Osteoblast (primary cell): Measurements from ENCODE around the gene MYOD1. TPM values are rescaled to one million over a fixed set of nuclear protein-coding genes. Genes with fewer than 3 reads are reported as not detected.

Source experiments
- DNase-seq: peaks from one replicate; pipeline ENCODE4 v3.0.0; 2011; ENCODE audit warnings: low spot score, mixed read lengths; ENCODE audit not compliant: insufficient read length; ENCODE audit errors: missing footprints
- H2AFZ ChIP-seq: 2 replicates; pipeline ENCODE4 v1.6.0; 2011; ENCODE audit warnings: mild to moderate bottlenecking, low read length
- H3K27ac ChIP-seq: 2 replicates; pipeline ENCODE4 v1.5.1; 2011; ENCODE audit warnings: mild to moderate bottlenecking, low read depth, low read length, moderate library complexity
- H3K27me3 ChIP-seq: 2 replicates; pipeline ENCODE4 v1.6.0; 2012; ENCODE audit warnings: mild to moderate bottlenecking, control low read depth, inconsistent platforms, low read length, moderate library complexity; ENCODE audit not compliant: insufficient read depth
- H3K36me3 ChIP-seq: 2 replicates; pipeline ENCODE4 v1.5.1; 2011; ENCODE audit warnings: mild to moderate bottlenecking, low read length, control low read depth, moderate library complexity; ENCODE audit not compliant: insufficient read depth
- H3K4me1 ChIP-seq: 2 replicates; pipeline ENCODE4 v1.5.1; 2011; ENCODE audit warnings: mild to moderate bottlenecking, low read length, control low read depth, moderate library complexity; ENCODE audit not compliant: insufficient read depth
- H3K4me2 ChIP-seq: 2 replicates; pipeline ENCODE4 v1.6.0; 2011; ENCODE audit warnings: mild to moderate bottlenecking, low read length; ENCODE audit not compliant: insufficient read depth
- H3K4me3 ChIP-seq: fragments of 200-600 bp; sonication (generic); 3 replicates; pipeline ENCODE4 v1.5.1; 2012; ENCODE audit warnings: mild to moderate bottlenecking, low read length, inconsistent platforms; ENCODE audit not compliant: insufficient read depth
- H3K79me2 ChIP-seq: 2 replicates; pipeline ENCODE4 v1.6.0; 2012; ENCODE audit warnings: mild to moderate bottlenecking, low read length, control low read depth, inconsistent platforms; ENCODE audit not compliant: insufficient read depth
- H3K9me3 ChIP-seq: 2 replicates; pipeline ENCODE4 v1.5.1; 2011; ENCODE audit warnings: low read depth, low read length, control low read depth
- H4K20me1 ChIP-seq: 2 replicates; pipeline ENCODE4 v1.6.0; 2012; ENCODE audit warnings: mild to moderate bottlenecking, low read length, control low read depth; ENCODE audit not compliant: insufficient read depth
- total RNA-seq: library from RNA; depleted of rRNA; stranded (reverse); fragments of >200 nt; gene quantifications from 2 replicates; pipeline ENCODE4 v1.2.3, GENCODE V29; 2012
- TF ChIP-seq, protein P1 (sequence below): IDR thresholded peaks from 2 replicates; pipeline ENCODE4 v1.5.1; 2011; ENCODE audit warnings: mild to moderate bottlenecking, low read depth, low read length, moderate library complexity; ENCODE audit errors: extremely low read depth

The MYOD1 gene
- not detected in 2 replicates for total RNA-seq

DNA sequence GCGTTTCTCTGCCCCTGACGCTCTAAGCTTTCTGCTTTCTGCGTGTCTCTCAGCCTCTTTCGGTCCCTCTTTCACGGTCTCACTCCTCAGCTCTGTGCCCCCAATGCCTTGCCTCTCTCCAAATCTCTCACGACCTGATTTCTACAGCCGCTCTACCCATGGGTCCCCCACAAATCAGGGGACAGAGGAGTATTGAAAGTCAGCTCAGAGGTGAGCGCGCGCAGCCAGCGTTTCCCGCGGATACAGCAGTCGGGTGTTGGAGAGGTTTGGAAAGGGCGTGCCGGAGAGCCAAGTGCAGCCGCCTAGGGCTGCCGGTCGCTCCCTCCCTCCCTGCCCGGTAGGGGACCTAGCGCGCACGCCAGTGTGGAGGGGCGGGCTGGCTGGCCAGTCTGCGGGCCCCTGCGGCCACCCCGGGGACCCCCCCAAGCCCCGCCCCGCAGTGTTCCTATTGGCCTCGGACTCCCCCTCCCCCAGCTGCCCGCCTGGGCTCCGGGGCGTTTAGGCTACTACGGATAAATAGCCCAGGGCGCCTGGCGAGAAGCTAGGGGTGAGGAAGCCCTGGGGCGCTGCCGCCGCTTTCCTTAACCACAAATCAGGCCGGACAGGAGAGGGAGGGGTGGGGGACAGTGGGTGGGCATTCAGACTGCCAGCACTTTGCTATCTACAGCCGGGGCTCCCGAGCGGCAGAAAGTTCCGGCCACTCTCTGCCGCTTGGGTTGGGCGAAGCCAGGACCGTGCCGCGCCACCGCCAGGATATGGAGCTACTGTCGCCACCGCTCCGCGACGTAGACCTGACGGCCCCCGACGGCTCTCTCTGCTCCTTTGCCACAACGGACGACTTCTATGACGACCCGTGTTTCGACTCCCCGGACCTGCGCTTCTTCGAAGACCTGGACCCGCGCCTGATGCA, at the start of gene MYOD1:
Gene MYOD1, plus strand, starts transcription at position 544 of the 910 bp plus-strand sequence. Its CDS starts 212 bp downstream, at position 756.
- TF ChIP-seq, protein P1, sequence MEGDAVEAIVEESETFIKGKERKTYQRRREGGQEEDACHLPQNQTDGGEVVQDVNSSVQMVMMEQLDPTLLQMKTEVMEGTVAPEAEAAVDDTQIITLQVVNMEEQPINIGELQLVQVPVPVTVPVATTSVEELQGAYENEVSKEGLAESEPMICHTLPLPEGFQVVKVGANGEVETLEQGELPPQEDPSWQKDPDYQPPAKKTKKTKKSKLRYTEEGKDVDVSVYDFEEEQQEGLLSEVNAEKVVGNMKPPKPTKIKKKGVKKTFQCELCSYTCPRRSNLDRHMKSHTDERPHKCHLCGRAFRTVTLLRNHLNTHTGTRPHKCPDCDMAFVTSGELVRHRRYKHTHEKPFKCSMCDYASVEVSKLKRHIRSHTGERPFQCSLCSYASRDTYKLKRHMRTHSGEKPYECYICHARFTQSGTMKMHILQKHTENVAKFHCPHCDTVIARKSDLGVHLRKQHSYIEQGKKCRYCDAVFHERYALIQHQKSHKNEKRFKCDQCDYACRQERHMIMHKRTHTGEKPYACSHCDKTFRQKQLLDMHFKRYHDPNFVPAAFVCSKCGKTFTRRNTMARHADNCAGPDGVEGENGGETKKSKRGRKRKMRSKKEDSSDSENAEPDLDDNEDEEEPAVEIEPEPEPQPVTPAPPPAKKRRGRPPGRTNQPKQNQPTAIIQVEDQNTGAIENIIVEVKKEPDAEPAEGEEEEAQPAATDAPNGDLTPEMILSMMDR, result no peak
- no peaks in the 10 kb centered on the region for H3K36me3 ChIP-seq
- no peaks in the 10 kb centered on the region for H3K9me3 ChIP-seq
- no peak within 1 kb of the TSS for H3K4me2 ChIP-seq
- H3K27ac ChIP-seq, result no peak within 1 kb of the TSS
- H3K79me2 ChIP-seq, result no peaks in the 10 kb centered on the region
- peak; percentile 83 for DNase-seq
- H4K20me1 ChIP-seq, result no peaks in the 10 kb centered on the region
- H2AFZ ChIP-seq, result no peak within 1 kb of the TSS
- H3K4me3 ChIP-seq, result no peak within 1 kb of the TSS
- peaks cover 94% of the 10 kb centered on the region for H3K27me3 ChIP-seq
- H3K4me1 ChIP-seq, result no peaks in the 10 kb centered on the region

GRCh38 chr11:17672469-17672868, 46.9 kb upstream of the MYOD1 start:
- H3K4me1 ChIP-seq, result peaks cover 10% of the 10 kb centered on the region
- TF ChIP-seq, protein P1, result no peak
- DNase-seq, result no peak
- H3K27me3 ChIP-seq, result peaks cover 21% of the 10 kb centered on the region
- H3K4me3 ChIP-seq, result no peak overlapping the region
- no peak overlapping the region for H2AFZ ChIP-seq
- H3K27ac ChIP-seq, result no peak overlapping the region
- H3K4me2 ChIP-seq, result no peak overlapping the region
- H3K36me3 ChIP-seq, result no peaks in the 10 kb centered on the region
- H3K9me3 ChIP-seq, result no peaks in the 10 kb centered on the region
- no peaks in the 10 kb centered on the region for H4K20me1 ChIP-seq
- no peaks in the 10 kb centered on the region for H3K79me2 ChIP-seq

GRCh38 chr11:17673951-17674350, 45.4 kb upstream of the MYOD1 start:
- H4K20me1 ChIP-seq, result no peaks in the 10 kb centered on the region
- H3K4me2 ChIP-seq, result no peak overlapping the region
- peaks cover 21% of the 10 kb centered on the region for H3K27me3 ChIP-seq
- H3K36me3 ChIP-seq, result no peaks in the 10 kb centered on the region
- no peak overlapping the region for H2AFZ ChIP-seq
- no peak overlapping the region for H3K27ac ChIP-seq
- H3K9me3 ChIP-seq, result no peaks in the 10 kb centered on the region
- H3K79me2 ChIP-seq, result no peaks in the 10 kb centered on the region
- no peak for DNase-seq
- TF ChIP-seq, protein P1, result no peak
- no peak overlapping the region for H3K4me3 ChIP-seq
- H3K4me1 ChIP-seq, result peaks cover 10% of the 10 kb centered on the region

DNA sequence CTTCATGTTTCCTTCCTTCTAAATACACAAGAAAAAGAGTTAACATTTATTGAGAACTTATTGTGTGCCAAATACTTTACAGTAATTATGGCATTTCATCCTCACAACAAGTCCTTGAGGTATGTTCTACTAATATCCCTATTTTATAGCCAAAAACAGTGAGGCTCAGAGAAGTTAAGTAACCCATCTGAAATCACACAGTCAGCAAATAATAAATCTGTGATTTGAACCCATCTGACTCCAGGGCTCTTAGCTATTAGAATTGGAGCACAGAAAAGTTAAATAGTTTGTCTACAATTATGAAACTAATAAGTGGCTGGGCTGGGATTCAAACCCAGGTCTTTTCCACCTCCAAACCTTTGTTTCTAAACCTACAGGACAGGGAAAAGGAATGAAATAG, 36.5 kb upstream of the MYOD1 start:
- H3K27ac ChIP-seq, result no peak overlapping the region
- H3K4me2 ChIP-seq, result no peak overlapping the region
- H3K4me3 ChIP-seq, result no peak overlapping the region
- no peaks in the 10 kb centered on the region for H3K36me3 ChIP-seq
- peaks cover 13% of the 10 kb centered on the region for H3K27me3 ChIP-seq
- DNase-seq, result no peak
- H4K20me1 ChIP-seq, result no peaks in the 10 kb centered on the region
- H3K9me3 ChIP-seq, result no peaks in the 10 kb centered on the region
- H3K4me1 ChIP-seq, result peaks cover 7% of the 10 kb centered on the region
- H3K79me2 ChIP-seq, result no peaks in the 10 kb centered on the region
- H2AFZ ChIP-seq, result no peak overlapping the region
- TF ChIP-seq, protein P1, result no peak
